HAP-1 (cell line): Measurements from ENCODE around the gene SPC25.
A peak's percentile ranks its signal among the peaks of the same experiment; 100 is the strongest.

ENCODE experiments used
- DNase-seq, 2 experiments: peaks; one replicate each; pipeline ENCODE4 v3.0.0-alpha.2; 2016 to 2020; ENCODE audit warnings: low spot score in 2 of 2
- H3K27me3 ChIP-seq: fragments of 250-450 bp; sonication (Bioruptor Pico); 2 replicates; pipeline ENCODE4 v1.5.1; 2020; ENCODE audit warnings: low read depth, mild to moderate bottlenecking, moderate library complexity
- H3K36me3 ChIP-seq: fragments of 250-450 bp; sonication (Bioruptor Pico); replicated peaks from 2 replicates; pipeline ENCODE4 v1.5.1; 2020; ENCODE audit warnings: mild to moderate bottlenecking
- H3K4me1 ChIP-seq: fragments of 250-450 bp; sonication (Bioruptor Pico); 2 replicates; pipeline ENCODE4 v1.5.1; 2020; ENCODE audit warnings: mild to moderate bottlenecking
- H3K4me3 ChIP-seq: fragments of 250-450 bp; sonication (Bioruptor Pico); 2 replicates; pipeline ENCODE4 v1.5.1; 2020; ENCODE audit warnings: mild to moderate bottlenecking, moderate library complexity
- H3K9me3 ChIP-seq: fragments of 250-450 bp; sonication (Bioruptor Pico); 2 replicates; pipeline ENCODE4 v1.5.1; 2020; ENCODE audit warnings: mild to moderate bottlenecking, moderate library complexity
- in situ Hi-C: fragments of 300-500 bp; cut with MboI; formaldehyde crosslinking; loops from 3 replicates; pipeline ENCODE4 v1.14.3; 2020; ENCODE audit warnings: low sequenced_read_pairs, inconsistent platforms, mixed read lengths

SPC25 gene

DNA sequence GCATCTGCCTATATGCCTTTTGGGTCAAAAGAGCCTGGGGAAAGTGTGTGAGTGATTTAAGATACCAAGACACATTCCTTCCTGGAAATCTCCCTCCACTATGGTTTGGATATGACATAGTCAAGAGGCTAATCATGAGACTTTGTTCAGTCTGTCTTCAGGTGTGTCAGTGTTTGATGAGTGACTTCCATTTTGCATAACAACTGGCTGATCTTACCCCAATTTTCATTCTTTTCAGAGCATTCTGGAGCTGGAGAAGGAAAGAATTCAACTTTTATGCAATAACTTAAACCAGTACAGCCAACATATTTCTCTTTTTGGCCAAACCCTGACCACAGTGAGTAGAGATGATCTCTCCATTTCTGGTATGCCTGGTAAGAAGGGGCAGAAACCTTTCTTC lies 39.4 kb downstream of the SPC25 start:
- Histone ChIP-seq H3K27me3 (no peaks in the 10 kb centered on the region), H3K4me1 (no peaks in the 10 kb centered on the region; the same call in 1 of the 2 replicates), H3K9me3 (no peaks in the 10 kb centered on the region), H3K4me3 (no peak overlapping the region), H3K36me3 (peaks cover under 1% of the 10 kb centered on the region)
- no peak for DNase-seq
- in situ Hi-C loops: no loop called here

DNA sequence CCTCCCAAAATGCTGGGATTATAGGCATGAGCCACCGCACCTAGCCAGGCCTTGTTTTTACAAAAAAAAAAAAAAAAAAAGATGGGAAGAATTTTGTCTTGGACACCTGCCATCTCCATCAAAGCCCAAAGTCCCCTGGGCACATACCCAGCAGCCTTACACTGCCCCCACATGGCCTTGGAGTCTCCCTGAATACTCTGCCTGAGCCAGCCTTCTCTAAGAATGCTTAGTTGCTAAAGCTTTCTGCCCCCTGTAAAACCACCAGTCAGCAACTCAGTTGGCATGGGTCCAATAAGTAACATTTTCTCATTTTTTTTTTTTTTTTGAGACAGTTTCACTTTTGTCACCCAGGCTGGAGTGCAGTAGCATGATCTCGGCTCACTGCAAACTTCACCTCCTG lies 40.6 kb downstream of the SPC25 start:
- Histone ChIP-seq H3K27me3 (no peaks in the 10 kb centered on the region), H3K36me3 (no peaks in the 10 kb centered on the region; the same call in none of the 2 replicates), H3K9me3 (no peaks in the 10 kb centered on the region), H3K4me3 (no peak overlapping the region), H3K4me1 (peaks cover 3% of the 10 kb centered on the region; the same call in 1 of the 2 replicates)
- in situ Hi-C loops: no loop called here
- DNase-seq: peak in 1 of 2 experiments; percentile 22

DNA sequence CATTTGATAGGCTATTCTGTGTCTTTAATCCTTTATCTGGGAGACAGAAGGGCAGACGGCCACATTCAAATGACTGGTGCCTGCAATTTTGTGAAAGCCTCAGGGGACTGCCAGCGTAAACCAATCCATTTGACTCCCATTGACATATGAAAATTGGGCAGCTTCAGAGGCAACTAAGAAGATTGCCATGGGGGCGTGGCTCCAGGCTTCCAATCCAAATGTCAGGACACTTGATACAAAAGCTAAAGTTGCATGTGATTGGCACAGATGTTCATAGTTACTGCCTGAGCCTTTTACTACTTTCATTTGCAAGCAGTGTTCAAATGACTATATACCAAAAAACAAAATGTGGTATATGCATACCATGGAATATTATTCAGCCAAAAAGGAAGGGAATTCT lies 42.0 kb downstream of the SPC25 start:
- H3K9me3 ChIP-seq: no peaks in the 10 kb centered on the region
- peak; percentile 9 to 56 for DNase-seq
- no peaks in the 10 kb centered on the region; the same call in none of the 2 replicates for H3K36me3 ChIP-seq
- no peaks in the 10 kb centered on the region for H3K27me3 ChIP-seq
- no peak overlapping the region for H3K4me3 ChIP-seq
- in situ Hi-C loops: no loop called here
- peaks cover 3% of the 10 kb centered on the region; the same call in 1 of the 2 replicates for H3K4me1 ChIP-seq

DNA sequence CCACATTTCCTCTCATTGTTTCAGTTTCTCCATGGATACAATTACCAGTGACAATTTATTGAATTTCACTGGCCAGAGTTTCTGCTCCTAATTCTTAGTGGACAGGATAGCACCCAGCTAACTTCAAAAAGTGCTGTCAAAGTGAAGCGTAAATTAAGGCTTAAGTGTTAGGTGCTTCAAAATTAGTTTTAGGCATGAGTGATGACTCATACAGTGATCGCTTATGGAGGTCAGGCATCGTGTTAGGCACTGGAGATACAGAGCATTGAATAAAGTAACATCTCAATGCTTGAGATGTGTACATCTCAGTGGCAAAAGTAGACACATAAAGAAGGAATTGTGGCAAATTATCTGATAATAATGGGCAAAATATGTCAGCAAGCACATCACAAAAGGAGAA lies 47.0 kb downstream of the SPC25 start:
- no peaks in the 10 kb centered on the region for H3K27me3 ChIP-seq
- no peak overlapping the region for H3K4me3 ChIP-seq
- no peak for DNase-seq
- in situ Hi-C loops: no loop called here
- H3K9me3 ChIP-seq: no peaks in the 10 kb centered on the region
- H3K4me1 ChIP-seq: peaks cover 3% of the 10 kb centered on the region; the same call in 1 of the 2 replicates
- no peaks in the 10 kb centered on the region for H3K36me3 ChIP-seq

DNA sequence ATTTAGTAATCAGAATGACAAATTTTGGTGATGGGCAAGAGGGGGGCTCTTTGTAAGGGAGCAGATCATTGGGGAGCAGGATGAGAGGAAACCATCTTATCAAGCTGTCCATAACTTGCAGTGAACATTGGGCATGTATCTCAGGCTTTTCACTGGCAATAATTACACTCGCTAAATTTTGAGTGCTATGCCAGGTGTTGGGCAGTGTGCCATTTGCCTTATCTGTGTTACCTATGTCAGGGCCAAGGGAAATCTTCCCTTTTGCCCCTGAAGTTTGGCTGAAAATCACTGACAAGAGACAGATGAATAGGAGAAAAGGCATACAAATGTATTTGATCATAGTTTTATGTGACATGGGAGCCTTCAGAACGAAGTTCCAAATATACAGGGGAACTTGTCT lies 48.8 kb downstream of the SPC25 start:
- Histone ChIP-seq H3K27me3 (no peaks in the 10 kb centered on the region), H3K4me3 (no peak overlapping the region), H3K9me3 (no peaks in the 10 kb centered on the region), H3K4me1 (0 out of 2 replicates have a peak, but pooled peaks cover 3% of the 10 kb centered on the region), H3K36me3 (no peaks in the 10 kb centered on the region)
- in situ Hi-C loops: no loop called here
- no peak for DNase-seq

DNA sequence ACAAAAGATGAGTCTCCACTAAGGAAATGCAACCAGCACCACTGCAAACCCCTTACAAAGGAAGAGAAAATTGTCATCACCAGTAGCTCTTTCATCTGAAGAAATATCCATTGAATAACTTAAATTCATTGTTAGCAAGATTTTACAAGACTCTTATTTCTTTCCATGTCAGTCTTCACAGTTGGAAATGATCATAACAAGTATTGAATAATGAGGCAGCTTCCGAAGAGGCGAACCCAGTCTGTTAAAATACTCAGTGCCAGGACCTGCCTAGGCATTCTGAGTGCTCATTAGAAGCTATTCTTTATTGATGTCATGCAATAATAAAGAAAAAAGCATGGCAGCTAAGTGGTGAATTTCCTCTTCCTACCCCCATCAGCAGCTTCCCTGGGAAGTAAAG lies 54.3 kb downstream of the SPC25 start:
- no peak for DNase-seq
- H3K36me3 ChIP-seq: no peaks in the 10 kb centered on the region
- no peaks in the 10 kb centered on the region for H3K27me3 ChIP-seq
- H3K9me3 ChIP-seq: no peaks in the 10 kb centered on the region
- H3K4me1 ChIP-seq: no peaks in the 10 kb centered on the region
- H3K4me3 ChIP-seq: no peak overlapping the region
- in situ Hi-C loops: no loop called here

DNA sequence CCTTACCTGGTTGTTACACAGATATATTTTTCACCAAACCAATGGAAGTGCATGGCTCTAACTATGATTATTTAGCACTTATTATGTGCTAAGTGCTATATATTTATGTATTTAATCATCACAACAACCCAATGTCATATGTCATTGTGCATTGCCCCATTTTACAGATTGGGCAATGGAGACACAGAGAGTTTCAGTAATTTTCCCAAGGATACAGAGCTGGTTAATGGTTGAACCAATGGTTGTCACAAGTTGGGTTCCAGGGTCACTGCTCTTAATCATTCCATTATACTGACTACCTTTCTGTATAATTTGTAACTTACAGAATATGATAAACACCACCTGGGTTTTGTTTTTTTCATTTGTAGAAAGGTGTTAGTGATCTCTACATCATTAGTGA lies 58.6 kb downstream of the SPC25 start:
- no peak for DNase-seq
- H3K36me3 ChIP-seq: no peaks in the 10 kb centered on the region
- H3K9me3 ChIP-seq: no peaks in the 10 kb centered on the region
- H3K4me1 ChIP-seq: no peaks in the 10 kb centered on the region
- in situ Hi-C loops: no loop called here
- H3K27me3 ChIP-seq: no peaks in the 10 kb centered on the region
- no peak overlapping the region for H3K4me3 ChIP-seq

DNA sequence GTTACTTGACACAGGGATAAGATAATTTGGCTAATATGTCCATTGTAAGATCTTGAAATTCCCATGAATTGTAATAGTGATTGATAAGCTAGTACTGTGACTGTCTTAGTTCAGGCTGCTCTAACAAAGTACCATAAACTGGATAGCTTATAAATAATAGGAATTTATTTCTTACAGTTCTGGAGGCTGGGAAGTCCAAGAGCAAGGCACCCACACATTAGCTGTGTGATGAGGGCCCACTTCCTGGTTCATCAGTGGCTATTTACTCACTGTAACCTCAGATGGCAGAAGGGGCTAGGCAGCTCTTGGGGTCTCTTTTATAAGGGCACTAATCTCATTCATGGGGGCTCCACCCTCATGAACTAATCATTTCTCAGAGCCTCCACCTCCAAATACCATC lies 59.3 kb downstream of the SPC25 start:
- Histone ChIP-seq H3K4me3 (no peak overlapping the region), H3K9me3 (no peaks in the 10 kb centered on the region), H3K36me3 (no peaks in the 10 kb centered on the region), H3K4me1 (no peaks in the 10 kb centered on the region), H3K27me3 (no peaks in the 10 kb centered on the region)
- in situ Hi-C loops: no loop called here
- no peak for DNase-seq

DNA sequence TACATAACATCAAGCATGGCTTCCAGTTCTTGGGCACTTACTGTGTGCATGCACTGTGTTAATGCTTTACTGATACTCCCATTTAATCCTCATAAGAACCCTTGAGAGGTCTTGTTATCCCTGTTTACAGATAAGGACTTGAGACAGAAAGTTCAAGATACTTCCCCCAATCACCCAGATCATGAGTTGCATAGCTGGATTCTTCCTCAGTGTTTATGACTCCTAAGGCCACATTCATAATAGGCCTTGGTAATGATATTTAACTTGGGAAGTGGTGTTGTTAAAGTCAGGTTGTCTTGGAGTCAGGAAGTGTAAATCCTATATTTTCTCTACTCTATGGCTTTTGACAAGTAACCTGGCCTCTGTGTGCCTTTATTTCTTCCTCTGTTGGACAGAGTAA lies 65.1 kb downstream of the SPC25 start:
- H3K4me1 ChIP-seq: no peaks in the 10 kb centered on the region
- in situ Hi-C loops: no loop called here
- H3K27me3 ChIP-seq: no peaks in the 10 kb centered on the region
- DNase-seq: no peak
- H3K4me3 ChIP-seq: no peak overlapping the region
- H3K9me3 ChIP-seq: no peaks in the 10 kb centered on the region
- no peaks in the 10 kb centered on the region for H3K36me3 ChIP-seq

DNA sequence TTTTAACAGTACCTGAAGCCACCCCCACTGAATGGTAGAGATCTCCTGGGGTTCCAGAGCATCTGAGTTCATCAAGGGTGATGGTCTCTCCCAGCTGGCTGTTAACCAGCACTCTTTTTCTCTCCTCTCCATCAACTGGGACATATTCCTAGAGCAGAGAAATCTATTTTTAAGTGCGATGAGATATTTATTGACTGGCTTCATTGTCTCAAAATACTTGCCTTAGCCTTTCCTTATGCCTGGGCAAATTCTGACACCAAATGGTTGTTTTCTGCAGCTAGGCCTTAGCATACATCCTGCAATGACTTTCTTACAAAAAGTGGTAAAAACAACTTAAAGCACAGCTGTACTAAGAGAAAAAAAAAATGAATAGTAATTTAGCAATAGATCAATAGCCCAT lies 68.2 kb downstream of the SPC25 start:
- H3K27me3 ChIP-seq: no peaks in the 10 kb centered on the region
- H3K9me3 ChIP-seq: no peaks in the 10 kb centered on the region
- no peaks in the 10 kb centered on the region for H3K4me1 ChIP-seq
- H3K36me3 ChIP-seq: no peaks in the 10 kb centered on the region
- DNase-seq: no peak
- in situ Hi-C loops: no loop called here
- no peak overlapping the region for H3K4me3 ChIP-seq

DNA sequence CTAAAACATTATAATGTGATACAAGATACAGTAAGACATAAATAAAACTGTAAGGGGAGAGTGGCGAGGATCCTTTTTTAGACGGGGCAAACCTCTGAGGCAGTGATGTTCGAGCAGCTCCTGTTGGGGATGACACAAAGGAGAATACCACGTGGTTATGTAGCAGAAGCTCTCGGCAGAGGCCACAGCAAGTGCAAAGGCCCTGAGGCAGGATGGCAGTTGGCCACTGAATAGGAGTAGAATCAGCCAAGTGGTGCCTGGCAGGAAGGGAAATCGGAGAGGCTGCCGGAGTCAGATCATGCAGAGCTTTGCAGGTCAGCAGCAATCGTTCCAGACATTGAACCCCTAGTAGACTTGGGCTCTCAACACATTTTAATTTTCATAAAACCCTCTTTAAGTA lies 68.7 kb downstream of the SPC25 start:
- Histone ChIP-seq H3K4me1 (no peaks in the 10 kb centered on the region), H3K27me3 (no peaks in the 10 kb centered on the region), H3K9me3 (no peaks in the 10 kb centered on the region), H3K36me3 (no peaks in the 10 kb centered on the region), H3K4me3 (no peak overlapping the region)
- no peak for DNase-seq
- in situ Hi-C loops: no loop called here
